ENCODE results near the gene SRPRA.

Gene SRPRA

GRCh38 chr11:126279191-126279590 lies 10.5 kb upstream of the SRPRA start:
- no peak for DNase-seq (ENCODE audit: low read depth)

GRCh38 chr11:126277780-126278179 lies 9.1 kb upstream of the SRPRA start:
- TF ChIP-seq CTCF (IDR thresholded peaks at IDR 0.05; ENCODE audit: control insufficient read depth, insufficient read depth, low read depth, low read length, missing control alignments), result no peak
- no peak overlapping the region for H3K4me3 ChIP-seq (ENCODE audit: control insufficient read depth, low read depth, low read length)
- DNase-seq (ENCODE audit: low read depth), result no peak

More at GRCh38 chr11:126279191-126279590, 10.5 kb upstream of the SRPRA start:
- no peak overlapping the region for H3K4me3 ChIP-seq (ENCODE audit: control insufficient read depth, low read depth, low read length)
- TF ChIP-seq CTCF (IDR thresholded peaks at IDR 0.05; ENCODE audit: control insufficient read depth, insufficient read depth, low read depth, low read length, missing control alignments), result no peak

GRCh38 chr11:126277322-126277721 lies 8.6 kb upstream of the SRPRA start:
- no peak for TF ChIP-seq CTCF (IDR thresholded peaks at IDR 0.05; ENCODE audit: control insufficient read depth, insufficient read depth, low read depth, low read length, missing control alignments)
- no peak for DNase-seq (ENCODE audit: low read depth)
- no peak overlapping the region for H3K4me3 ChIP-seq (ENCODE audit: control insufficient read depth, low read depth, low read length)

- peak overlapping the region; percentile 91 for H3K4me3 ChIP-seq (ENCODE audit: control insufficient read depth, low read depth, low read length)
- DNase-seq (ENCODE audit: low read depth), result no peak
- no peak for TF ChIP-seq CTCF (IDR thresholded peaks at IDR 0.05; ENCODE audit: control insufficient read depth, insufficient read depth, low read depth, low read length, missing control alignments)
Observed at GRCh38 chr11:126268361-126268707, 361 bp downstream of the SRPRA start.

- TF ChIP-seq CTCF (IDR thresholded peaks at IDR 0.05; ENCODE audit: control insufficient read depth, insufficient read depth, low read depth, low read length, missing control alignments), result no peak
- DNase-seq (ENCODE audit: low read depth), result no peak
- H3K4me3 ChIP-seq (ENCODE audit: control insufficient read depth, low read depth, low read length), result peak overlapping the region; percentile 91
Observed at GRCh38 chr11:126267650-126268049, 1.0 kb downstream of the SRPRA start.

GRCh38 chr11:126265811-126266210 lies 2.9 kb downstream of the SRPRA start:
- DNase-seq (ENCODE audit: low read depth), result no peak
- no peak for TF ChIP-seq CTCF (IDR thresholded peaks at IDR 0.05; ENCODE audit: control insufficient read depth, insufficient read depth, low read depth, low read length, missing control alignments)
- no peak overlapping the region for H3K4me3 ChIP-seq (ENCODE audit: control insufficient read depth, low read depth, low read length)

GRCh38 chr11:126263489-126263888 lies 5.2 kb downstream of the SRPRA start:
- no peak overlapping the region for H3K4me3 ChIP-seq (ENCODE audit: control insufficient read depth, low read depth, low read length)
- no peak for TF ChIP-seq CTCF (IDR thresholded peaks at IDR 0.05; ENCODE audit: control insufficient read depth, insufficient read depth, low read depth, low read length, missing control alignments)
- DNase-seq (ENCODE audit: low read depth), result no peak

Data from AG09309 (cell line).